Gastrocnemius medialis (tissue), 4 donors: ENCODE data around the gene TFB1M. TPM values are rescaled to one million over a fixed set of nuclear protein-coding genes. Genes with fewer than 3 reads are reported as not detected.

Source experiments
- ATAC-seq, 2 donors: fragments of 150-250 bp; one replicate each; pipeline ENCODE4 v1.9.1; 2016
- DNase-seq, 2 donors: peaks; one replicate each; pipeline ENCODE4 v3.0.0-alpha.2; 2019
- H3K27ac ChIP-seq, 4 donors: fragments of 200-600 bp; sonication (generic); 1 replicate in 1 of 4; 2 replicates in 3 of 4; pipeline ENCODE4 v1.5.1; 2016 to 2018; ENCODE audit warnings: mild to moderate bottlenecking in 2 of 4, moderate library complexity in 1 of 4
- H3K27me3 ChIP-seq, 3 donors: fragments of 200-600 bp; sonication (generic) in 2 of 3; 1 replicate in 1 of 3; 2 replicates in 2 of 3; pipeline versions ENCODE4 v1.5.1 to v1.6.0; 2016 to 2019; ENCODE audit warnings: mild to moderate bottlenecking in 1 of 3, moderate library complexity in 1 of 3
- H3K36me3 ChIP-seq, 2 donors: fragments of 200-600 bp; sonication (generic) in 1 of 2; one replicate each; pipeline ENCODE4 v1.5.1; 2017 to 2018
- H3K4me1 ChIP-seq, 2 donors: fragments of 200-600 bp; sonication (generic) in 1 of 2; one replicate each; pipeline ENCODE4 v1.5.1; 2016 to 2017; ENCODE audit warnings: mild to moderate bottlenecking in 2 of 2
- H3K4me3 ChIP-seq, 4 donors: fragments of 200-600 bp; sonication (generic) in 3 of 4; 1 replicate in 1 of 4; 2 replicates in 3 of 4; pipeline ENCODE4 v1.5.1; 2016 to 2019; ENCODE audit warnings: mild to moderate bottlenecking in 2 of 4
- H3K9me3 ChIP-seq, 3 donors: fragments of 200-600 bp; sonication (generic) in 2 of 3; 1 replicate in 1 of 3; 2 replicates in 2 of 3; pipeline ENCODE4 v1.5.1; 2016 to 2019
- CTCF ChIP-seq, 5 experiments: fragments of 450-650 bp in 3 of 5; fragments of 200-600 bp in 2 of 5; sonication (generic) in 2 of 5; IDR thresholded peaks in 4 of 5; conservative IDR thresholded peaks in 1 of 5; 1 replicate in 4 of 5; 2 replicates in 1 of 5; pipeline ENCODE4 v1.5.1; 2016 to 2019; ENCODE audit warnings: antibody characterized with exemption in 5 of 5, mild to moderate bottlenecking in 3 of 5, moderate library complexity in 3 of 5
- POLR2A ChIP-seq, 2 donors: fragments of 450-650 bp; IDR thresholded peaks; one replicate each; pipeline ENCODE4 v1.6.1; 2017; ENCODE audit warnings: antibody characterized with exemption in 2 of 2, mild to moderate bottlenecking in 2 of 2, moderate library complexity in 2 of 2
- in situ Hi-C, 4 donors: fragments of 200-750 bp; cut with MboI; loops; one replicate each; pipeline versions ENCODE4 v1.15.0 to v1.8.0; 2017; ENCODE audit warnings: low sequenced_read_pairs in 4 of 4
- intact Hi-C: fragments of 100-400 bp; cut with DNase I; formaldehyde crosslinking; loops from one replicate; pipeline ENCODE4 v1.15.1; 2023; ENCODE audit warnings: low total_unique reads
- total RNA-seq, 4 donors: library from RNA; depleted of rRNA; stranded (reverse); fragments of >200 nt; gene quantifications; one replicate each; pipeline versions ENCODE4 v1.1.0 to v1.2.3, GENCODE V29; 2016

Gene TFB1M
- total RNA-seq, 4 donors from 2014 or later = 13.4 to 34.4 (median 29.2) TPM

GRCh38 chr6:155252581-155252980, 61.7 kb downstream of the TFB1M start:
- TF ChIP-seq CTCF (IDR thresholded peaks at IDR 0.05 in 4 of 5, conservative IDR thresholded peaks at IDR 0.05 in 1 of 5) = no peak
- no peak for TF ChIP-seq POLR2A (IDR thresholded peaks at IDR 0.05)
- DNase-seq (no peak), ATAC-seq (no peak)
- intact Hi-C loops (loop anchor here (5.0 kb wide), 1 partner anchor 60 kb away; the partner anchor contains the start of gene TFB1M), in situ Hi-C loops (loop anchor here in 1 of 4 donors (10.0 kb wide), 1 partner anchor 78 kb away; no protein-coding TSS in a partner anchor)
- peaks cover 18 to 19% of the 10 kb centered on the region in 2 donors for H3K4me1 ChIP-seq
- H3K27me3 ChIP-seq = no peaks in the 10 kb centered on the region
- peaks cover 0 to 45% of the 10 kb centered on the region in 2 donors for H3K36me3 ChIP-seq
- H3K9me3 ChIP-seq = no peaks in the 10 kb centered on the region
- H3K4me3 ChIP-seq = no peak overlapping the region
- H3K27ac ChIP-seq = peak overlapping the region; percentile 79 to 85 (median 81)

- peaks cover 0 to 43% of the 10 kb centered on the region in 2 donors for H3K36me3 ChIP-seq
- intact Hi-C loops (loop anchor here (5.0 kb wide), 1 partner anchor 61 kb away; the partner anchor contains the start of gene TFB1M), in situ Hi-C loops (loop anchor here in 1 of 4 donors (10.0 kb wide), 1 partner anchor 76 kb away; no protein-coding TSS in a partner anchor)
These were observed 63.4 kb downstream of the TFB1M start for GRCh38 chr6:155250701-155251381.

GRCh38 chr6:155248008-155249001, 66.0 kb downstream of the TFB1M start:
- Histone ChIP-seq H3K9me3 (no peaks in the 10 kb centered on the region), H3K27me3 (no peaks in the 10 kb centered on the region), H3K36me3 (peaks cover 0 to 36% of the 10 kb centered on the region in 2 donors), H3K27ac (no peak overlapping the region), H3K4me3 (no peak overlapping the region), H3K4me1 (peaks cover 4 to 8% of the 10 kb centered on the region in 2 donors)
- peak; percentile 21 to 51 (median 40) for TF ChIP-seq CTCF (IDR thresholded peaks at IDR 0.05 in 4 of 5, conservative IDR thresholded peaks at IDR 0.05 in 1 of 5)
- TF ChIP-seq POLR2A (IDR thresholded peaks at IDR 0.05) = no peak
- no peak for DNase-seq
- ATAC-seq = no peak
- in situ Hi-C loops (loop anchor here in 1 of 4 donors (10.0 kb wide), 1 partner anchor 74 kb away; no protein-coding TSS in a partner anchor), intact Hi-C loops (loop anchor here (1.0 kb wide), 1 partner anchor 71 kb away; no protein-coding TSS in a partner anchor)

More at GRCh38 chr6:155250701-155251381, 63.4 kb downstream of the TFB1M start:
- Histone ChIP-seq H3K27ac (no peak overlapping the region), H3K4me3 (no peak overlapping the region), H3K9me3 (no peaks in the 10 kb centered on the region), H3K27me3 (no peaks in the 10 kb centered on the region), H3K4me1 (peaks cover 18 to 19% of the 10 kb centered on the region in 2 donors)
- TF ChIP-seq POLR2A (IDR thresholded peaks at IDR 0.05) (no peak), CTCF (IDR thresholded peaks at IDR 0.05 in 4 of 5, conservative IDR thresholded peaks at IDR 0.05 in 1 of 5) (no peak)
- ATAC-seq (no peak), DNase-seq (no peak)

GRCh38 chr6:155247618-155248007, 66.7 kb downstream of the TFB1M start:
- TF ChIP-seq POLR2A (IDR thresholded peaks at IDR 0.05) (no peak), CTCF (IDR thresholded peaks at IDR 0.05 in 4 of 5, conservative IDR thresholded peaks at IDR 0.05 in 1 of 5) (no peak)
- Histone ChIP-seq H3K4me1 (peaks cover 0 to under 1% of the 10 kb centered on the region in 2 donors), H3K27me3 (no peaks in the 10 kb centered on the region), H3K9me3 (no peaks in the 10 kb centered on the region), H3K27ac (no peak overlapping the region), H3K36me3 (peaks cover 0 to 36% of the 10 kb centered on the region in 2 donors), H3K4me3 (no peak overlapping the region)
- no peak for ATAC-seq
- in situ Hi-C loops (loop anchor here in 1 of 4 donors (10.0 kb wide), 1 partner anchor 73 kb away; no protein-coding TSS in a partner anchor), intact Hi-C loops (loop anchor here (1.0 kb wide), 1 partner anchor 70 kb away; no protein-coding TSS in a partner anchor)
- no peak for DNase-seq
